Measurements from ENCODE around the gene CCDC88C.

Gene CCDC88C

GRCh38 chr14:91377700-91378652, 39.6 kb downstream of the CCDC88C start:
- DNase-seq, result peak; percentile 43

GRCh38 chr14:91376547-91377477, 40.8 kb downstream of the CCDC88C start:
- DNase-seq, result no peak

GRCh38 chr14:91375720-91376452, 41.7 kb downstream of the CCDC88C start:
- no peak for DNase-seq

DNA sequence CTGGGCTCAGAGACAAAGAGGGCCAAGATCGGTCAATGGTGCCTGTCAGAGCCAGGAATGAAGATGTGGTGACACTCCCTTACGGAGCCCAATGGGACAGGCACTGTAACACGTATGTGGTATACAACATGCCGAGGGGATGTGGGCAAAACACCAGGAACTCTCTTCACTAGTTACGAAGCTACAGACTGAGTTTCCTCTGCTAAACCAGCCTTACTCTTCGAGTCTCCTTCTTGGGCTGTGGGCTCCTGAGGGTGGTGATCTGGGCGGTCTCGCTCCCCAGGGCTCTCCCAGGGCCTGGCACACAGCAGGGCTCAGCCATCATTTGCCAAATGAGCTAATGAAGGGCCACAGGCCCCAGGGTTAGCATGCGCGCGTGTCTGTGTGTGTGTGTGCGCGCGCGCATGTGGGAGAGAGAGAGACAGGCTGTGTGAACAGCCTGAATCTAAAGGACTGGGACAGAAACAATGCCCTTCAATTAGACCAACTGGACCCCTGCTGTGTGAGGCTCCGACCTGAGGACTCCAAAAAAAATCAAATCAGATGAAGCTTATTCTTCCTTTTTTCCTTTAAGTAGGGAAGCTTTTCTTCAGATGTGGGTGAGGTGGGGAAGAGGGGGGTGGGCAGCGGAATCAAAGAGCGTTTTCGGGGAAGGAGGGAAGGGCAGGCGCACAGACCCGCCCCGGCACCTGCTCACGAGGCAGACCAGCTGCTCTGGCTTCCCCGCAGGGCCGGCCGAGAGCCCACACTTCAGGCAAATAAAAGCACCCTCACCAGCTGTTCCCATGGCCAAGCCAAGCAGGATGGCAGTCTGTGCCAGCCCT, 42.5 kb downstream of the CCDC88C start:
- DNase-seq, result no peak

GRCh38 chr14:91374287-91374878, 43.2 kb downstream of the CCDC88C start:
- no peak for DNase-seq

GRCh38 chr14:91373591-91374254, 43.9 kb downstream of the CCDC88C start:
- DNase-seq, result peak; percentile 46

DNA sequence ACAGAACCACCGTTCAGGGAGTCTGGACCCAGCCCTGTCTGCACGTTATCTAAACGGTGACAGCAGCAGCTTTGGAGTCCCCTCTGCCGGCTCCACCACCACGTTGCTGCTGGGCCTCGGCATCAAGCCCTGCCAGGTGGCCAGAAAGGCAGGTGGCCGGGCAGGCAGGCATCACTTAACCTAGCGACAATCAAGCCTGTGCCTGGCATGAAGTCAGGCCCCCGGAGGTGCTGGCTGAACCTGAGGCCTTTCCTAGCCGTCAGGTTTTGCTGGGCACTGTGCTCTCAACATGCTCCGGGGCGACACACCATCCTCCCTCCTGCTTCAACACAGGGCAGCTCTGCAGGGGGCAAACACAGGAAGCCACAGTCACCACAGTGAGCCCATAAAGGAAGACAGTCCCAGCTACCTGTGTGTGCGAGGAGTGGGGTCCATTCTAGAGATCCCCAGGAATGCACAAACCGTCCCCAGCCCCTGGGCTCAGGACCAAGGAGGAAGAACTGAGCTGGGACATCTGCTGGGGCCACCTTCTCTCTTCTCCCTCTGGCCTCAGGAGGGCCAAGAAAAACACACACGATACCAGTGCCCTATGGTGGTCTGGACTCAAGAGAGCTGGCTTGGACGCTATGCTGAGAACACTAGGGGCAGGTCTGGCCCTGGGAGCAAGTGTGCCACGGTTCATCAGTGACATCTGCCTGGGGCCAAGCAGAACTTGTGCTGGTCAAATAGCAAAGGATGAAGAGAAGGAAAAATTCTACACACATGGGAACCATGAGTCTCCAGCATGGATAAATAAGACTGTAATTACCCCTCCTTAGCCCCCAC, 44.7 kb downstream of the CCDC88C start:
- DNase-seq, result peak; percentile 44

DNA sequence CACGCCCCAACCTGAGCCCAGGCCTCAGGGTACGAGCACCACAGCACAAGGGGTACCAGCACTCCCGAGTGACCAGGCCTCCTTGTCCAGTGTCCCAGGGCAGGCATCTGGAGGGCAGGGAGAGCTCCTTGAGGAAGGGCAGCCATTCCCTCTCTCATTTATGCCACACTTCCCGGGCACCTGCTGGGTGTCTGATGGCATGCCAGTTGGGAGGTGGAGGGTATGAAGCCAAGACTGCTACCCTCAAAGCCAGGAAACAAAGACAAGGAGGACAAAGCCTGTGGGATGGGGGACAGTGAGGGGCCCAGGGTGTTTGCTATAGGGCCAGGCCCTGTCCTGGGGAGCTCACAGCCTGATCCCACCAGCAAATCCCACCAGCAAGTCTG, 45.6 kb downstream of the CCDC88C start:
- no peak for DNase-seq

GRCh38 chr14:91371011-91371989, 46.3 kb downstream of the CCDC88C start:
- DNase-seq, result no peak

- DNase-seq, result peak; percentile 42
Measured at GRCh38 chr14:91369628-91370445, 47.8 kb downstream of the CCDC88C start.

DNA sequence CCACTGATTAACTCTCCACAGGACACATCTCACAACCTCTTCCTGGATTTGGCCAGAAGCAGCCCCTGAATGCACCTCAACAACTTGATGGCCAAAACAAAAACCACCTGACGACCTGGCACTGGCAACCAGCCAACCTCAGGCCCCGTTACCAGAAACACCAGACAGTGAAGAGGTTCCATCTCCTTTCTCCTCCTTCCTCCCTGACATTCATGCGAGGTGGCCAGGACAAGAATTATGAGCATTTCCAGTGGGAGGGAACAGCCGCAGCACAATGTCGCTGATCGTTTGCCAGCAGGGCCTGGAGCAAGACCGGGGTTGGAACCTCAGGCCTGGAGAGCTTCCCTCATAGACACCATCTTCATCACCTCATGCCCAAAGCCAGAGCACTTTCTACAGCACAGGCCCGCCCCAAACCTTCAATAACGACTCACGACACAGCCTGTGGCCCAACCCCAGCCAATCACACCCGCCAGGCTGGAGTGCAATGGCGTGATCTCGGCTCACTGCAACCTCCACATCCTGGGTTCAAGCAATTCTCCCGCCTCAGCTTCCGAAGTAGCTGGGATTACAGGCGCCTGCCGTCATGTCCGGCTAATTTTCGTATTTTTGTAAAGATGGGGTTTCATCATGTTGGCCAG, 48.7 kb downstream of the CCDC88C start:
- no peak for DNase-seq

GRCh38 chr14:91367173-91368171, 50.1 kb downstream of the CCDC88C start:
- DNase-seq, result peak; percentile 92

GRCh38 chr14:91366749-91367148, 50.9 kb downstream of the CCDC88C start:
- DNase-seq, result no peak

GRCh38 chr14:91365552-91365951, 52.1 kb downstream of the CCDC88C start:
- DNase-seq, result no peak

DNA sequence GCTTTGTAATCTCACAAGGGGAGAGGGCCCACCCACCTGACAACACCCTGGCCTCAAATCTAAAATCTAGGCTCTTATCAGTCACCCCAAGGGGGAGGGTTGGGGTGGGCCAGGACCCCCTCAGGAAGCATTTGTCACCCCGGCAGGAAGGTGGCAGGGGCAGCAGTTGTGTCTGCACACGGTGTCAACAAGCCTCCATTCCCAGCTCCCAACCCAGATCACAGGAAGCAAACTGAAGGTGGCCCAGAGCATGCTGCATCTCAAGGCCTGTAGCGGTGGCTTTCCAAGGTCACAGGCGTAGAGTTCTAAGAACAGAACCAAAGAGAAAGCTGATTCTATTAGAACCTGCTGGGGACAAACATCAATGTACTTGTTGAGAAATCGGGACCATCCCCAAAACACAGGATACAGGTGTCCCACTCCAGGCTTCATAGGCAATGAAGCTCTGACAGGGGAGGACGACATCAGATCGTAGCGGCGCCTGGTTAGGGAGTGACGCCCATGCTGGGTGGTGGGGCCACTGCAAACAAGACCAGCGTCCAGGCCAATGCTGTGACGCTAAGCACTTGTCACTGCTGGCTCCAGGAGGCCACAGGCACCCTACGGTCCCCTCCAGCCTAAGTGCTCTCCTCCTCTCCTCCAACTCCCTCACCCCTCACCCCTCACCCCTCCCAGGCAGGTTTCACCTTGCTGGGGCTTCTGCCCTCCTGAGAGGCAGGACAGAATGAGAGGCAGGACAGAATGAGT, 52.9 kb downstream of the CCDC88C start:
- no peak for DNase-seq
